Inferior parietal cortex (tissue), 1 donor: ENCODE data around the gene CCDC122.
A peak's percentile ranks its signal among the peaks of the same experiment; 100 is the strongest.

Experiments
- DNase-seq: peaks from one replicate; pipeline ENCODE4 v3.0.0-alpha.2; 2016; ENCODE audit errors: extremely low spot score

Gene CCDC122

GRCh38 chr13:43877326-43877725 lies 2.2 kb downstream of the CCDC122 start:
- DNase-seq, result no peak

GRCh38 chr13:43876366-43876765 lies 3.2 kb downstream of the CCDC122 start:
- no peak for DNase-seq

GRCh38 chr13:43874504-43875092 lies 4.9 kb downstream of the CCDC122 start:
- DNase-seq, result peak; percentile 61

- DNase-seq, result no peak
Measured at GRCh38 chr13:43872181-43872580, 7.4 kb downstream of the CCDC122 start.

- no peak for DNase-seq
Measured at GRCh38 chr13:43865892-43866291, 13.6 kb downstream of the CCDC122 start.

GRCh38 chr13:43864921-43865320 lies 14.6 kb downstream of the CCDC122 start:
- DNase-seq, result no peak

DNA sequence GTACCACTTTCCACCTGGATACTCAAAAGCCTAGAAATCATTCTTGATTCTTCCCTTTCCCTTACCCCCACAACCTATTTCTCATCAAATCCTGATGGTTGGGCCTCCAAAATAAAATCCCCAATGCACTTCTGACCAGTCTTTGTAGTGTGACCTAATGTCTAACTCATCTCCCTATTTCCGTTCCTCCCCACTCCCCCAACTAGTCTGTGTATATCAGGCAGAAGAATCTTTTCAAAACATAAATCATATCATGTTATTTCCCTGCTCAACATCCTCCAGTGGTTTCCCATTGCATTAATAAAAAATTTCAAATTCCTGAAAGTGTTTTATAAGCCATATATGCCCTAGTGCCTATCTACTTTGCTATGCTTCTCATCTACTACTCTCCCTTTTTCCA lies 17.7 kb downstream of the CCDC122 start:
- no peak for DNase-seq

DNA sequence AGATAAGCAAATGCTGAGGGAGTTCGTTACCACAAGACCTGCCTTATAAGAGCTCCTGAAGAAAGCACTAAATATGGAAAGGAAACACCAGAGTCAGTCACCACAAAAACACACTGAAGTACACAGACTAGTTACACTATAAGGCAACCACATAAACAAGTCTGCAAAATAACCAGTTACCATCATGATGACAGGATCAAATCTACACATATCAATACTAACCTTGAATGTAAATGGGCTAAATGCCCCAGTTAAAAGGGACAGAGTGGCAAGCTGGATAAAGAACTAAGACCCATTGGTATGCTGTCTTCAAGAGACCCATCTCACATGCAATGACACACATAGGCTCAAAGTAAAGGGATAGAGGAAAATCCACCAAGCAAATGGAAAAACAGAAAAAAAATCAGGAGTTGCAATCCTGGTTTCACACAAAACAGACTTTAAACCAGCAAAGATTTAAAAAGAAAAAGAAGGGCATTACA lies 26.6 kb downstream of the CCDC122 start:
- no peak for DNase-seq

GRCh38 chr13:43850873-43851272 lies 28.7 kb downstream of the CCDC122 start:
- no peak for DNase-seq

- no peak for DNase-seq
Measured at GRCh38 chr13:43848001-43848649, 31.4 kb downstream of the CCDC122 start.

DNA sequence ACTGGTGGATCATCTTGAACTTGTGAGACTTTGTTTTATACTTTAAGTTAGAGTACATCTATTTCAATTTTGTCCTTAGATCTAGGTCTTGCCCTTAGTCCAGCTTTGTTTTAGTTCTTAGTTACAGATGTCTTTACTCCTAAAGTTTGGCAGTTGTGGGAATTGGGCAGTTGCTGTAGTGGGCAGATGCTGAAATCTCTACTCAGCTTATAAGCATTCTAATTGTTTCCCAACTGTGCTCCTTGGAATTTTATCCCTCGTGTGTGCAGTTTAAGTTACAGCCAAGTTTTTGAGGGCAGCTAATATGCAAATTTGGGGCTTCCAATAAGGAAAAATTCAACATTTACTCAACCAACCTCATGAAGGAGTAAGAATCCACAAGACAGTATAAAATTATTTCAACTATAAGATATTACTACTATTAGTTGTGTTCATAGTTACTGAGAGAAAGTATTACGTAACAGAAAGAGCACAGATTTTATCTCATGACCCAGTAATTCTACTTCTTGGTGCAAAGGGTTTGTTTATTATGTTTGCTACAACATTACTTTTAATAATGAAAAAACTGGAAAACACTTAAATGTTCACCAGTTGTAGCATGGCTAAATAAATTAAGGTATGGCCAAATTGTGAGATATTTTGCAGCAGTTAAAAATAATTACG lies 32.9 kb downstream of the CCDC122 start:
- no peak for DNase-seq

DNA sequence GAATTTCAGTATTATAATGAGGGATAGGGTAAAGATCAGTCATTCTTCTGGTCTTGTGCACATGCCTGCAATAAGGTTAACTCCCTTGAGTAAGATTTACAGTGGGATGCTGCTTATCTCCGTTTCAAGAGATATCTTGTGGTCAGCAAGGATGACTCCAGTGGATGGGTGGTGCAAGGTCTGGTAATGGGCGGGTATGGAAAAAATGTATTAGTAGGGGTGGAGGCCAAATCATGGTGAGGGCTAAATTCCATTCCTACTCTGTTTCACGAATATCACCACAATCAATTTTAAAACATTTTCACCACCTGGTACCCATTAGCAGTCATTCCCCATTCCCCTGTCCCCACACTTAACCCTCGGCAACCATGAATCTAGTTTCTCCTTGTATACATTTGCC lies 40.6 kb downstream of the CCDC122 start:
- DNase-seq, result no peak

- DNase-seq, result no peak
Measured at GRCh38 chr13:43835701-43836100, 43.8 kb downstream of the CCDC122 start.

DNA sequence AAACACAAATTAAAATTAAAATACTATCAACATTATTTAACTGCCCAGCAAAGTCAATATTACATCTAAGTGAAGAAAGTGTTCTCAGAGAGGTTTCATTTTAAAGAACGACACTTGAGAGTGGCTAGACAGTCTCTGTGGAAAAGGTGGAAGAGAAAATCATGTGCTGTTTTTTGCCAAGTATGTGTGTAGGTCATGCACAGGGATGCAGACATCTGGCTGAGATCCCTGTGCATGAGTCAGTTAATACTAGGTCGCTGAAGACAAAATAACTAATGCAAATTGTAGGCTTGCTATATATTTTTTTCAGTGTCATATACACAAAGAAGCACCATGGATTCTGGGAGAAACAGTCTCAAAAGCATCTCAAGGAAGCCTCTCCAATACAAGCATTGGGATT lies 48.5 kb downstream of the CCDC122 start:
- no peak for DNase-seq

GRCh38 chr13:43830497-43830881 lies 49.1 kb downstream of the CCDC122 start:
- DNase-seq, result no peak

DNA sequence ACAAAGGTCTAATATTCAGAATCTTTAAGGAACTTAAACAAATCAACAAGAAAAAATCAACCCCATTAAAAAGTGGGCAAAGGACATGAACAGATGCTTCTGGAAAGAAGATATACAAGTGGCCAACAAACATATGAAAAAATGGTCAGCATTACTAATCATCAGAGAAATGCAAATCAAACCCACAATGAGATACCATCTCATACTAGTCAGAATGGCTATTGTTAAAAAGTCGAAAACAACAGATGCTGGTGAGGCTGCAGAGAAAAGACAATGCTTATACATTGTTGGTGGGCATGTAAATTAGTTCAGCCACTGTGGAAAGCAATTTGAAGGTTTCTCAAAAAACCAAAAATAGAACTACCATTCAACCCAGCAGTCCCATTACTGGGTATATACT lies 54.9 kb downstream of the CCDC122 start:
- peak; percentile 72 for DNase-seq

GRCh38 chr13:43822969-43823368 lies 56.6 kb downstream of the CCDC122 start:
- DNase-seq, result no peak

DNA sequence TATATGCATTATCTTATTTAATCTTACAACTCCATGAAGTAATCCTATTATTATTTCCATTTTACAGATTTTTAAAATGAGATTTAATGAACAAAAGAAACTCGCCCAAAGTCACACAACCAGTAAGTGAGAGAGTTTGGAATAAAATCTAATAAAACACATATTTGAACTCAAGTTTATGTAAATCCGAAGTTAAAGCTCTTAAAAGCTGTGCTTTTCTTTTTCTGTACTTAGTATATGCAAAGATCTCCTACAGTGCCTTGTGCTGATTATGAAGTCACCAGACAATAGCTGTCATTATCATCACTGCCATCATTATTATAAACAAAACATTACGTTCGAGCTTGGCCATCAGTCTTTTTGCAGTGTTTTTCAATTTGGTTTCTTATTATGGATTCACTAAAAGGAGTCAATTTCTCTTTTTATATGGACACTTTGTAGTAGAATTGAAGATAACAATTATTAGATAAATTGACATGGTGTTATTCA lies 63.1 kb downstream of the CCDC122 start:
- peak; percentile 53 for DNase-seq

- no peak for DNase-seq
Measured at GRCh38 chr13:43815204-43815603, 64.3 kb downstream of the CCDC122 start.

DNA sequence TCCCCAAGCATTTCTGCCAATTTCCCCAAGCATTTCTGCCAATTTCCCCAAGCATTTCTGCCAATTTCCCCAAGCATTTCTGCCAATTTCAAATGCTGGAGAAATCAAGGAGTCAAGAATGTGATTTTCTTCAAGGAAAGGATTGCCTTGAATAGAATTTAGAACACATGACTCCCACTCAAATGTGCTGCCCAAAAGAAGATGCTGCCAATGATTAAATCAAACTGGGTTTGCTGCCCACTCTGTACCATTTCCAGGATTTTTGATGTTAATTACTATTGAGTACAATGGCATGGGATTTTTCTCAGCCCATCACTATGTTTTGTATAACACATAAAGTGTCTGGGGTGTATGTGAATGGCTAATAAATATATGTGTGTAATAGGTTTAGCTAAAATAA lies 70.9 kb downstream of the CCDC122 start:
- no peak for DNase-seq

GRCh38 chr13:43805681-43806128 lies 73.8 kb downstream of the CCDC122 start:
- DNase-seq, result no peak

- DNase-seq, result peak; percentile 68
Measured at GRCh38 chr13:43805071-43805468, 74.5 kb downstream of the CCDC122 start.
